Activated CD8-positive, alpha-beta T cell treated with anti-CD3 and anti-CD28 coated beads, Interleukin-2, amount 10 ng/mL, durations not matched to agents 7 days and 5 days (primary cell): Measurements from ENCODE around the gene UBE2Q2. TPM values are rescaled to one million over a fixed set of nuclear protein-coding genes. Genes with fewer than 3 reads are reported as not detected.

Source experiments
- ATAC-seq: fragments of 150-1000 bp; cut with Tn5 transposase; one replicate; pipeline ENCODE4 v1.10.0; 2021; ENCODE audit warnings: moderate library complexity
- CTCF ChIA-PET: fragments of 350-600 bp; sonication (Branson Sonifier 250); formaldehyde crosslinking; loops from one replicate; lab custom pipeline; 2021; ENCODE audit warnings: antibody characterized with exemption; lab: Charles Lee
- POLR2A ChIA-PET: fragments of 350-600 bp; sonication (Branson Sonifier 250); formaldehyde crosslinking; loops from one replicate; lab custom pipeline; 2021; ENCODE audit warnings: antibody characterized with exemption; lab: Charles Lee
- DNase-seq: peaks from one replicate; pipeline ENCODE4 v3.0.0-alpha.2; 2020
- H3K27ac Mint-ChIP-seq: one replicate; pipeline ENCODE4 v1.8.0; 2021; ENCODE audit warnings: mild to moderate bottlenecking, mixed read lengths
- H3K27me3 Mint-ChIP-seq: one replicate; pipeline ENCODE4 v1.8.0; 2021; ENCODE audit warnings: low read depth, mixed read lengths
- H3K36me3 Mint-ChIP-seq: one replicate; pipeline ENCODE4 v1.8.0; 2021; ENCODE audit warnings: low read depth, mixed read lengths
- H3K4me1 Mint-ChIP-seq: one replicate; pipeline ENCODE4 v1.8.0; 2021; ENCODE audit warnings: low read depth, mixed read lengths
- H3K4me3 Mint-ChIP-seq: one replicate; pipeline ENCODE4 v1.8.0; 2021; ENCODE audit warnings: mild to moderate bottlenecking, mixed read lengths
- H3K9me3 Mint-ChIP-seq: one replicate; pipeline ENCODE4 v1.8.0; 2022; ENCODE audit warnings: mixed read lengths; ENCODE audit not compliant: insufficient read depth
- total RNA-seq, 2 experiments: library from RNA; stranded (reverse); gene quantifications; one replicate each; pipeline ENCODE4 v1.2.3, GENCODE V29; 2021

UBE2Q2 gene
- total RNA-seq, 2 experiments from 2014 or later: 27.9 to 28.2 TPM

- no peaks in the 10 kb centered on the region for H3K36me3 Mint-ChIP-seq
- ChIA-PET POLR2A (no interaction called here), CTCF (interaction anchor here (1.1 kb wide), 1 partner anchor 14 kb away, joined by 3 read pairs; no protein-coding TSS in a partner anchor)
- H3K4me3 Mint-ChIP-seq: no peak overlapping the region
- no peak for DNase-seq
- no peak overlapping the region for H3K27ac Mint-ChIP-seq
- H3K9me3 Mint-ChIP-seq: no peaks in the 10 kb centered on the region
- peaks cover 17% of the 10 kb centered on the region for H3K4me1 Mint-ChIP-seq
- ATAC-seq: no peak
- H3K27me3 Mint-ChIP-seq: peaks cover 17% of the 10 kb centered on the region
Observed at GRCh38 chr15:75828429-75828828, 14.8 kb upstream of the UBE2Q2 start.

- Mint-ChIP-seq H3K36me3 (no peaks in the 10 kb centered on the region), H3K4me1 (peaks cover 22% of the 10 kb centered on the region), H3K27me3 (peaks cover 11% of the 10 kb centered on the region), H3K4me3 (no peak overlapping the region), H3K27ac (no peak overlapping the region), H3K9me3 (no peaks in the 10 kb centered on the region)
- POLR2A ChIA-PET: interaction anchor here (1.5 kb wide), 1 partner anchor 10 kb away, joined by 3 read pairs; no protein-coding TSS in a partner anchor
- DNase-seq (no peak), ATAC-seq (no peak)
- CTCF ChIA-PET: interaction anchor here (1.0 kb wide), 1 partner anchor 20 kb away, joined by 3 read pairs; no protein-coding TSS in a partner anchor
Observed at GRCh38 chr15:75830910-75831805, 12.1 kb upstream of the UBE2Q2 start.

GRCh38 chr15:75831806-75832102 is 11.5 kb upstream of the UBE2Q2 start:
- DNase-seq (no peak), ATAC-seq (no peak)
- Mint-ChIP-seq H3K9me3 (no peaks in the 10 kb centered on the region), H3K36me3 (no peaks in the 10 kb centered on the region), H3K27me3 (peaks cover 8% of the 10 kb centered on the region), H3K4me1 (peaks cover 23% of the 10 kb centered on the region), H3K4me3 (no peak overlapping the region), H3K27ac (no peak overlapping the region)
- POLR2A ChIA-PET: interaction anchor here (1.5 kb wide), 1 partner anchor 10 kb away, joined by 3 read pairs; no protein-coding TSS in a partner anchor
- CTCF ChIA-PET: interaction anchor here (0.6 to 1.0 kb wide), 2 partner anchors 21 to 893 kb away, joined by 3 read pairs; no protein-coding TSS in a partner anchor

GRCh38 chr15:75832114-75832513 is 11.1 kb upstream of the UBE2Q2 start:
- ChIA-PET POLR2A (interaction anchor here (1.5 kb wide), 1 partner anchor 9 kb away, joined by 3 read pairs; no protein-coding TSS in a partner anchor), CTCF (interaction anchor here (0.6 kb wide), 1 partner anchor 893 kb away, joined by 3 read pairs; no protein-coding TSS in a partner anchor)
- DNase-seq: no peak
- no peak overlapping the region for H3K4me3 Mint-ChIP-seq
- no peak for ATAC-seq
- no peak overlapping the region for H3K27ac Mint-ChIP-seq
- no peaks in the 10 kb centered on the region for H3K9me3 Mint-ChIP-seq
- no peaks in the 10 kb centered on the region for H3K36me3 Mint-ChIP-seq
- H3K4me1 Mint-ChIP-seq: peaks cover 23% of the 10 kb centered on the region
- peaks cover 6% of the 10 kb centered on the region for H3K27me3 Mint-ChIP-seq

DNA sequence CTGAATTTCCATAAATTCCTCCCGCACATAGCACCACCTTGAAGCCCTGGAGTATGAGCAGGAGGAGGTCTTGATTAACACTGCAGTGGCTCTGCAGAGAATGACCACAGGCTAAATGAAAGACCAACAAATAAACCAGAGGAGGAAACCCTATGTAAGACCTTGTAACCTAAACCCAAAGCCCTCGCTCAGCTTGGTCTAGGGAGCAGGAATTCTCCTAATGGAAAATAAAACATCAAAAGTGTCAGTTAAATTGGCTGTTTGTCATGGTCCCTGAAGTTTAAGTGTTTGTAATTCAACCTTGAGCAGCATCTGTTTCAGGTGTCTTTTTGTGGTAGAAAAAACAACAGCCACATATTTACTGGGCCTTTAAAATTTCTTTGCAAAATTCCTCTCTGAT is 9.2 kb upstream of the UBE2Q2 start:
- H3K27me3 Mint-ChIP-seq: no peaks in the 10 kb centered on the region
- ChIA-PET POLR2A (no interaction called here), CTCF (no interaction called here)
- ATAC-seq (no peak), DNase-seq (no peak)
- peaks cover 17% of the 10 kb centered on the region for H3K4me1 Mint-ChIP-seq
- no peaks in the 10 kb centered on the region for H3K36me3 Mint-ChIP-seq
- no peak overlapping the region for H3K4me3 Mint-ChIP-seq
- H3K9me3 Mint-ChIP-seq: no peaks in the 10 kb centered on the region
- no peak overlapping the region for H3K27ac Mint-ChIP-seq

DNA sequence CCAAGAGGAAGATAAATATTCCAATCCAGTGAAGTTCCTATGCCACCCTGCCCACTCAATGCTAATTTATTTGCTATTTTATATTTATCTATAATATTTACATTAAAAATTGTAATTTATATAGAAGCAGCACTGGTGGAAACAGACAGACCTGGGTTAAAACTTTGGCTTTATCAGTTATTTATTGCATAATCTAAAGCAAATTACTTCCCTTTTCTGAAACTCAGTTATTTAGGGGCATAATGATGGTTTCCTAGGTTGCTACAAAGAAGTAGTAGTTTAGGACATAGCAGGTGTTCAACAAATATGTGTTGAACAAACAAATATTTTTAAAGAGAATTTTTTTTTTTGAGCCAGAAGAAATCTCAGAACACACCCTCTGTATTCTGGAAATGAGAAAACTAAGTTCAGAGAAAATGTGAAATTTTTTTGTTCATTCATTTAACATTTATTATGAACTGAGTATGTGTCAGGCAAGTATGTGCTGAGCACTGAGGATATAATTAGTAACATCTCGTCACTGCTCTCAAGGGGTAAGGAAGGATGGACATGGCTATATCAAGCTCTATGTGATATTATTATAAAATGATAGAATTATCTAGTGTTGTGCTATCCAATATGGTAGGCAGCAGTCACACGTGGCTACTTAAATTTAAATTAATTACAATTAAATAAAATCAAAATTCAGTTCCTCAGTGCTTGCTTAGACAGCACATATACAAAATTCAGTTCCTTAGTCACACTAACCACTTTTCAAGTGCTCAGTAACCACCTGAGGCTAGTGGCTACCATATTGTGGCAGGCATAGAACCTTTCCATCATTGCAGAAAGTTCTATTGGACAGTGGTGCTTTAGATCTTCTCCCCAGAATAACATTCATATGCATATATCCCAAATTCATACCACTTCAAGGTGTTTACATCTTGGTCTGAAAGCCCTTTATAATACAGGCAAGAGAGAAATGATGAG is 7.0 kb upstream of the UBE2Q2 start:
- H3K4me1 Mint-ChIP-seq: peaks cover 17% of the 10 kb centered on the region
- H3K27me3 Mint-ChIP-seq: peaks cover 6% of the 10 kb centered on the region
- H3K9me3 Mint-ChIP-seq: no peaks in the 10 kb centered on the region
- DNase-seq (no peak), ATAC-seq (no peak)
- no peaks in the 10 kb centered on the region for H3K36me3 Mint-ChIP-seq
- ChIA-PET CTCF (interaction anchor here (1.0 kb wide), 1 partner anchor 11 kb away, joined by 3 read pairs; no protein-coding TSS in a partner anchor), POLR2A (no interaction called here)
- H3K4me3 Mint-ChIP-seq: no peak overlapping the region
- no peak overlapping the region for H3K27ac Mint-ChIP-seq

DNA sequence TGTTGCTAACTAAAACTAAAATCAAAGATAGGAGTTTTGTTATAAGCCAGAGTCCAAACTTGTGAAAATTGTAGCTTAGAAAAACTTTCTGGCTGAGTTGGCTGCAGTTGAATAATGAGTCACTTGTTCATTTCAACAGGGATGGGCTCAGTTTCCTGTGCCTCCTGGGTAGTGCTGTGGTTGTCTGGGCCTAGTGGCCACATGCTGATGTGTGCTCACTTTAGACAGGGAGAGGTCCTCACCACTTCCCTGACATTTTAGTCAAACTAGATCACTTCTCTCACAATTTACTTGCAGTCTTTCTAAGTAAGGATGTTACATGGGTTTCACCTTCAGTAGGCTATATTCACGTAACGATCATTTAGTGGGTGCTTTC is 6.3 kb upstream of the UBE2Q2 start:
- POLR2A ChIA-PET: no interaction called here

GRCh38 chr15:75840659-75841058 is 2.6 kb upstream of the UBE2Q2 start:
- Mint-ChIP-seq H3K36me3 (peaks cover 13% of the 10 kb centered on the region), H3K4me3 (no peak overlapping the region)
- CTCF ChIA-PET: interaction anchor here (0.7 to 1.8 kb wide), 4 partner anchors 18 to 38 kb away, joined by 3 to 8 read pairs (median 6); no protein-coding TSS in a partner anchor

More for the DNA sequence above, 6.3 kb upstream of the UBE2Q2 start:
- peaks cover 12% of the 10 kb centered on the region for H3K27me3 Mint-ChIP-seq
- H3K4me3 Mint-ChIP-seq: no peak overlapping the region
- peak; percentile 96 for ATAC-seq
- peaks cover 11% of the 10 kb centered on the region for H3K4me1 Mint-ChIP-seq
- peak; percentile 79 for DNase-seq
- H3K9me3 Mint-ChIP-seq: no peaks in the 10 kb centered on the region
- no peaks in the 10 kb centered on the region for H3K36me3 Mint-ChIP-seq
- H3K27ac Mint-ChIP-seq: no peak overlapping the region
- CTCF ChIA-PET: interaction anchor here (1.0 kb wide), 1 partner anchor 10 kb away, joined by 3 read pairs; no protein-coding TSS in a partner anchor

GRCh38 chr15:75841626-75842025 is 1.6 kb upstream of the UBE2Q2 start:
- Mint-ChIP-seq H3K36me3 (peaks cover 21% of the 10 kb centered on the region), H3K4me3 (peak overlapping the region; percentile 5), H3K27ac (no peak overlapping the region), H3K27me3 (peaks cover 20% of the 10 kb centered on the region), H3K4me1 (peaks cover 27% of the 10 kb centered on the region), H3K9me3 (no peaks in the 10 kb centered on the region)
- POLR2A ChIA-PET: interaction anchor here (1.3 kb wide), 1 partner anchor 10 kb away, joined by 3 read pairs; no protein-coding TSS in a partner anchor
- CTCF ChIA-PET: interaction anchor here (0.6 to 1.8 kb wide), 7 partner anchors 13 to 307 kb away, joined by 3 to 8 read pairs (median 3); no protein-coding TSS in a partner anchor
- ATAC-seq (no peak), DNase-seq (no peak)

More at GRCh38 chr15:75840659-75841058, 2.6 kb upstream of the UBE2Q2 start:
- no peak overlapping the region for H3K27ac Mint-ChIP-seq
- H3K4me1 Mint-ChIP-seq: peaks cover 26% of the 10 kb centered on the region
- H3K9me3 Mint-ChIP-seq: no peaks in the 10 kb centered on the region
- no peak for ATAC-seq
- DNase-seq: no peak
- H3K27me3 Mint-ChIP-seq: peaks cover 20% of the 10 kb centered on the region
- POLR2A ChIA-PET: interaction anchor here (1.3 kb wide), 1 partner anchor 9 kb away, joined by 3 read pairs; no protein-coding TSS in a partner anchor

GRCh38 chr15:75843678-75844581 is 683 bp downstream of the UBE2Q2 start:
- H3K9me3 Mint-ChIP-seq: no peaks in the 10 kb centered on the region
- ATAC-seq (peak; percentile 77), DNase-seq (peak; percentile 56)
- peak overlapping the region; percentile 96 for H3K27ac Mint-ChIP-seq
- POLR2A ChIA-PET: interaction anchor here (0.6 to 1.4 kb wide), 3 partner anchors 60 to 393 kb away, joined by 3 to 5 read pairs (median 4); partner anchors contain the start of gene SIN3A
- H3K36me3 Mint-ChIP-seq: peaks cover 34% of the 10 kb centered on the region
- peaks cover 41% of the 10 kb centered on the region for H3K4me1 Mint-ChIP-seq
- H3K27me3 Mint-ChIP-seq: peaks cover 20% of the 10 kb centered on the region
- peak overlapping the region; percentile 91 for H3K4me3 Mint-ChIP-seq
- CTCF ChIA-PET: interaction anchor here (0.9 to 1.3 kb wide), 3 partner anchors 42 to 76 kb away, joined by 3 to 5 read pairs (median 3); no protein-coding TSS in a partner anchor
